ENCODE measurements around the gene TMOD1.
"Not testable (repeated sequence)": the region's sequence is repeated elsewhere in the genome, so short reads cannot be mapped to it uniquely, and the experiment has no call there.

DNA sequence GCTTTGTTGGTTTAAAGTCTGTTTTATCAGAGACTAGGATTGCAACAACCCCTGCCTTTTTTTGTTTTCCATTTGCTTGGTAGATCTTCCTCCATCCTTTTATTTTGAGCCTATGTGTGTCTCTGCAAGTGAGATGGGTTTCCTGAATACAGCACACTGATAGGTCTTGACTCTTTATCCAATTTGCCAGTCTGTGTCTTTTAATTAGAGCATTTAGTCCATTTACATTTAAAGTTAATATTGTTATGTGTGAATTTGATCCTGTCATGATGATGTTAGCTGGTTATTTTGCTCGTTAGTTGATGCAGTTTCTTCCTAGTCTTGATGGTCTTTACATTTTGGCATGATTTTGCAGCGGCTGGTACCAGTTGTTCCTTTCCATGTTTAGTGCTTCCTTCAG is 83.3 kb downstream of the TMOD1 start:
- TF ChIP-seq ARNTL (CRISPR knock-in tag; IDR thresholded peaks at IDR 0.05; ENCODE audit: borderline replicate concordance, low read depth); ZNF70 (CRISPR knock-in tag; IDR thresholded peaks at IDR 0.05); ZNF565 (CRISPR knock-in tag; conservative IDR thresholded peaks at IDR 0.05; ENCODE audit: low read depth); ZFP30 (CRISPR knock-in tag; IDR thresholded peaks at IDR 0.05); CSDC2 (CRISPR knock-in tag; IDR thresholded peaks at IDR 0.05); ESRRG (CRISPR knock-in tag; IDR thresholded peaks at IDR 0.05); ZFP3 (CRISPR knock-in tag; IDR thresholded peaks at IDR 0.05): not testable (repeated sequence)
- TF ChIP-seq, protein P1, sequence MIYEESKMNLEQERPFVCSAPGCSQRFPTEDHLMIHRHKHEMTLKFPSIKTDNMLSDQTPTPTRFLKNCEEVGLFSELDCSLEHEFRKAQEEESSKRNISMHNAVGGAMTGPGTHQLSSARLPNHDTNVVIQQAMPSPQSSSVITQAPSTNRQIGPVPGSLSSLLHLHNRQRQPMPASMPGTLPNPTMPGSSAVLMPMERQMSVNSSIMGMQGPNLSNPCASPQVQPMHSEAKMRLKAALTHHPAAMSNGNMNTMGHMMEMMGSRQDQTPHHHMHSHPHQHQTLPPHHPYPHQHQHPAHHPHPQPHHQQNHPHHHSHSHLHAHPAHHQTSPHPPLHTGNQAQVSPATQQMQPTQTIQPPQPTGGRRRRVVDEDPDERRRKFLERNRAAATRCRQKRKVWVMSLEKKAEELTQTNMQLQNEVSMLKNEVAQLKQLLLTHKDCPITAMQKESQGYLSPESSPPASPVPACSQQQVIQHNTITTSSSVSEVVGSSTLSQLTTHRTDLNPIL (CRISPR knock-in tag; IDR thresholded peaks at IDR 0.05; ENCODE audit: low read depth) = not testable (repeated sequence)
- TF ChIP-seq, protein P2, sequence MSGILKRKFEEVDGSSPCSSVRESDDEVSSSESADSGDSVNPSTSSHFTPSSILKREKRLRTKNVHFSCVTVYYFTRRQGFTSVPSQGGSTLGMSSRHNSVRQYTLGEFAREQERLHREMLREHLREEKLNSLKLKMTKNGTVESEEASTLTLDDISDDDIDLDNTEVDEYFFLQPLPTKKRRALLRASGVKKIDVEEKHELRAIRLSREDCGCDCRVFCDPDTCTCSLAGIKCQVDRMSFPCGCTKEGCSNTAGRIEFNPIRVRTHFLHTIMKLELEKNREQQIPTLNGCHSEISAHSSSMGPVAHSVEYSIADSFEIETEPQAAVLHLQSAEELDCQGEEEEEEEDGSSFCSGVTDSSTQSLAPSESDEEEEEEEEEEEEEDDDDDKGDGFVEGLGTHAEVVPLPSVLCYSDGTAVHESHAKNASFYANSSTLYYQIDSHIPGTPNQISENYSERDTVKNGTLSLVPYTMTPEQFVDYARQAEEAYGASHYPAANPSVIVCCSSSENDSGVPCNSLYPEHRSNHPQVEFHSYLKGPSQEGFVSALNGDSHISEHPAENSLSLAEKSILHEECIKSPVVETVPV (CRISPR knock-in tag; IDR thresholded peaks at IDR 0.05) = not testable (repeated sequence)
- TF ChIP-seq, protein P3, sequence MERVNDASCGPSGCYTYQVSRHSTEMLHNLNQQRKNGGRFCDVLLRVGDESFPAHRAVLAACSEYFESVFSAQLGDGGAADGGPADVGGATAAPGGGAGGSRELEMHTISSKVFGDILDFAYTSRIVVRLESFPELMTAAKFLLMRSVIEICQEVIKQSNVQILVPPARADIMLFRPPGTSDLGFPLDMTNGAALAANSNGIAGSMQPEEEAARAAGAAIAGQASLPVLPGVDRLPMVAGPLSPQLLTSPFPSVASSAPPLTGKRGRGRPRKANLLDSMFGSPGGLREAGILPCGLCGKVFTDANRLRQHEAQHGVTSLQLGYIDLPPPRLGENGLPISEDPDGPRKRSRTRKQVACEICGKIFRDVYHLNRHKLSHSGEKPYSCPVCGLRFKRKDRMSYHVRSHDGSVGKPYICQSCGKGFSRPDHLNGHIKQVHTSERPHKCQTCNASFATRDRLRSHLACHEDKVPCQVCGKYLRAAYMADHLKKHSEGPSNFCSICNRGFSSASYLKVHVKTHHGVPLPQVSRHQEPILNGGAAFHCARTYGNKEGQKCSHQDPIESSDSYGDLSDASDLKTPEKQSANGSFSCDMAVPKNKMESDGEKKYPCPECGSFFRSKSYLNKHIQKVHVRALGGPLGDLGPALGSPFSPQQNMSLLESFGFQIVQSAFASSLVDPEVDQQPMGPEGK (CRISPR knock-in tag; IDR thresholded peaks at IDR 0.05; ENCODE audit: borderline replicate concordance) = not testable (repeated sequence)

All from SK-N-SH treated with all-trans-retinoic acid at 6 μM for 48 hours (cell line).